ENCODE data around the gene REEP3.

The REEP3 gene

DNA sequence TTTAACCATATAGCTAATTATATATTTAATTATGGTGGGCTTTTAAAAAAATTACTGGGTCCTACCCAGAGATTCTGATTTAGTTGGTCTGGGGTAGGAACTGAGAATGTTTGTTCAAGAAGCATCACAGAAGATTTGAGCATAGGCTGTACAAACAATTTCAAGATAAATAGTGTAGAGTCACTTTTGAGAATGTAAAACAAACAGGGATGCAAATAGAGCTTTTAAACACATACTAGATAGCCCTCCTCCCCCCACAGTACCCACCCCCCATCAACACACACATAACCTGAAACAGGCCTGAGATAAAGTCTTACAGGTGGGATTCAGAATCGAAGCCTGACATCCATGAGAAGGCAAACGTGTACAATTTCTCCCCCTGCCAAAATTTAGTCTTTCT is 15.6 kb upstream of the REEP3 start:
- DNase-seq (ENCODE audit: insufficient read length, low spot score) = no peak
- no peak for FAIRE-seq

DNA sequence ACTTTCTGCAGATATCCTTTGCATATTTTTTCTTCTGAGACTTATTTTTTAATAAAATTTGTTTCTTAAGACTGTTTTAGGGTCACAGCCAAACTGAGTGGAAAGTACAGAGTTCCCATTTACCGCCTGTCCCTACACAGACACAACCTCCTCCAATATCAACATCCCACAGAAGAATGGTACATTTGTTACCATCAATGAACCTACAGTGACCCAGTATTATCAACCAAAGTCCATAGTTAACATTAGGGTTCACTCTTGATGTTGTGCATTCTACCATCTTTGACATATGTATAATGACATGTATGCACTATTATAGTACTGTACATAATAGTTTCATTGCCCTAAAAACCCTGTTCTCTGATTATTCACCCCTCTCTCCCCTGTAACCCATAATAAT is 14.6 kb upstream of the REEP3 start:
- DNase-seq (ENCODE audit: insufficient read length, low spot score) = no peak

DNA sequence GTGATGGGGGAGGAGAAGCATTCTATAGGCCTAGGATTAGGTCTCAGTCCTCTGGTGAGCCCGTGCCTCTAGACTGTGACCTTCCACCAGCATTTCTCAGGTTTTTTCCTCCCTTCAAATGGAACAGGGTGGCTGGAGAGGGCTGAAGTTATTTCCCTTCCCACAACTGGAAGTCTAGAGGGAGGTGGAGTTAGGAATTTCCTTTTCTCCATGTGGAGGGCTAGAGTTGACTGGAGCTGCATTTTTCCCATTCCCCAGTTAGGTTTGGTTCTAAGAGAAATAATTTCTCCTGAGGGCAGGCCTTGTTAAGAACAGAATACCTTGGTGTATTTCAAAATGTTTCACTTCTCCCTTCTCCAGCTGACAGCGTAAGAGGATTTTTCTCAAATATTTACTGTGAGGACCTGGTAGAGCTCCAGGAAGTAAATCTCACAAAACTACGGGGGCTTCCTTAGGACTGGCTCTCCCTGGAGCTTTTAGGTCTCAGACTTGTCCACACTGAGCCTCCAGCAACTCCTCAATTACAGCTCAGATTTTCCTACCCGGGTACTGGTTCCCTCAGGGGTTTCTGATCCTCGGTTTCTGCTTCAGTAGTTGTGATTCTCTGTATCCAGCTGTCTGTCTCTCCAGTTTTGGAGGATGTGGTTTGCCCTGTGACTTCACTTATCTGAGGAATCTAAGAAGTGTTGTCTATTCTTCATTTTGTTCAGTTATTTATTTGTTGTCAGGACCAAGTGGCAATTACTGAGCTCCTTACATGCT is 6.0 kb upstream of the REEP3 start:
- DNase-seq (ENCODE audit: insufficient read length, low spot score) (peak; percentile 32), FAIRE-seq (no peak)

More for the DNA sequence above, 14.6 kb upstream of the REEP3 start:
- no peak for FAIRE-seq

DNA sequence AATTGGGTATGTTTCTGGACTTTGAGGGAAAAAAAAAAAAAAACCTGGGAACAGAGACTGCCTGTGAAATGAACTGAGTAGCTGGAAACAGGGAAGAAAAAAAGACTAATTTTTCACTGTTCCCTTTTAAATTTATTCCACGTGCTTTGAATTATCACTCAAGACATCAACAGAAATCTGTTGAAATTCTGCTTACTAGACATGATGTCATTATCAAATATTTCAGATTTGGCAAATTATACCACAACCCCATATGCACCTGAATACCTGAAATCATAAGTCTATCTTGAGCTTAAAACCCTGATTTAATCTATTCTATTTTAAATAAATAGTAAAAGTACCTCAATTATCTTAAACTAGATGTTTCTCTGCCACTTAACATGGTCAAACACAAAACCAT is 5.0 kb upstream of the REEP3 start:
- FAIRE-seq (no peak), DNase-seq (ENCODE audit: insufficient read length, low spot score) (no peak)

DNA sequence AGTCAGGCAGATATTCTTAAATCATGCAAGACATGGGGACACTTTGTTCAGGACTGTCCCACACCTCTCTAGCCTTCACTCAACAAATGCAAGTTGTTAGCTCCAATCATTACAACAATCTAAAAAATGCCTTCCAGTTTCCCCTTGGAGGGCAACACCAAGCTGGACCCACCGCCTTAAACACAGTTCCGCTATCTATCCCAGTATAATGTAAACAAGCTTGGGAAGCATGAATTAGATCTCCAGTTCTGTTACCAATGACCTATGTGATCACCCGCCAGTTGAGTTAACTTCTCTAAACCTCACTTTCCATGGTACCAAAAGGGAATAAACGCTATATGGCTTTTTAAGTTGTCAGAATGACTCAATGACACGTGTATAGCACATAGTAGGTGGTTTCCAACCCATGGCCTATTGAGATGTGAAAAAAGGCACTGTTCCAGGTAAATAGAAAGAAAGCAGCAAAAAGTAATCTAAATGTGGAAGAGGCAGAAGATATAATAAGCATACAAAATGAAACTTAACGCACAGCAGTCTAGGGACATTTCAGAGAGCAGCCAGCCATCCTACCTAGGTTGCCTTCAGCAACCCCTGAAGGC is 2.4 kb upstream of the REEP3 start:
- FAIRE-seq (no peak), DNase-seq (ENCODE audit: insufficient read length, low spot score) (no peak)

DNA sequence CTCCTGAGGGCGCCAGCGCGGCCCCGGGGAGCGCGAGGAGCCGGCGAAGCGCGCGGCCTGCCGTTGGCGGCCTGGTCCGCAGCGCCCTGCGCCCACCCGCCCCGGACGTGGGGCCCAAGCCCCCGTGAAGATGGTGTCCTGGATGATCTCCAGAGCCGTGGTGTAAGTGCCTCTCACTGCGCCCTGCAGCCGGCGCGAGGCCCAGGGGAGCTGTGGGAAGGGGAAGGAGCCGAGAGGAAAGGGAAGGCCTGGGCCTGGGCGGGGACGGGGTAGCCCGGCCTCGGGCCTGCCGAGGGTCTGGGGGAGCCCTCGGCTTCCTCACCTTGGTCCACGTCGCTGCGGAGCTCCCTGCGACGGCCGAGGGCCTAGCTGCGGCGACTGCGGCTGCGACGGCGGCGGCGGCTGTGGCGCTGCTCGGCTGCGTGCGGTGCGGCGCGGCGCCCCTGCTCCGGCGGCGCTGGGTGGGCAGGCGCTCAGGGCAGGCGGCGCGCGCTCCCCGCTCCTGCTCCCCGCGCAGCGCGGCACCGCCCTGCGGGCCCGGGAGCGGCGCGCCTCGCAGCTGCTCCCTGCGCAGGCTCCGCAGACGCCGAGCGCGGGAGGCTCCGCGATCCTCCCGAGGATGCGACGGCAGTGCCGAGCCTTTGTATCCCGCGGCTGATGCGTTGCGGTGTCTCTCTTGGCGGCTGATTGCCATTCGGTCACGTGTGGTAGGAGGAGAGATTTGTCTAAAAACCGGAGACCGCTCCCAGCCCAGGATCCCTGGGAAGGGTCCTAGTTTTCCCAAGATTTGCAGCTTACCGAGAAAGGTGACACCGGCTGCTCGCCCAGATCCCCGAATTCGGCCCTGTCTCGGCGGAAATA is 445 bp downstream of the REEP3 start:
- DNase-seq (ENCODE audit: insufficient read length, low spot score) (peak; percentile 48), FAIRE-seq (no peak)

DNA sequence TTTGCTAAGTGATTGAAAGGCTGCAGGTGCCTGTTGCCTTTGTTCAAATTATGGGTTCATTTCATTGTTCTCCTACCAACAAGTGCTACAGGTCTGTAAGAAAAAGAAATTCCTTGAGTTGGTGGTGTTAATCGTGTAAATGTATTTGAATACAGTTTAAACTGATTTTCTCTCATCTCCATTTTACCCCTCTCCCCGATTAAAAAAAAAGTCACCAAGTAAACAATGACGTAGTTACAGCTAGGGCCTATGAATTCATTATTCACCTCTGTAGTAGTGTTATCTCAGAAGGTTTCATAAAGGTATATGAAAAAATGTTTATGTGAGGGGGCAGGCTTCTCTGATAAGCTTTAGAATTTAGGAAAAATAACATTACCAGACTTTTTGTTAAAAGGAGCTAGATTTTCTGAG is 1.1 kb downstream of the REEP3 start:
- DNase-seq (ENCODE audit: insufficient read length, low spot score) = no peak
- no peak for FAIRE-seq

DNA sequence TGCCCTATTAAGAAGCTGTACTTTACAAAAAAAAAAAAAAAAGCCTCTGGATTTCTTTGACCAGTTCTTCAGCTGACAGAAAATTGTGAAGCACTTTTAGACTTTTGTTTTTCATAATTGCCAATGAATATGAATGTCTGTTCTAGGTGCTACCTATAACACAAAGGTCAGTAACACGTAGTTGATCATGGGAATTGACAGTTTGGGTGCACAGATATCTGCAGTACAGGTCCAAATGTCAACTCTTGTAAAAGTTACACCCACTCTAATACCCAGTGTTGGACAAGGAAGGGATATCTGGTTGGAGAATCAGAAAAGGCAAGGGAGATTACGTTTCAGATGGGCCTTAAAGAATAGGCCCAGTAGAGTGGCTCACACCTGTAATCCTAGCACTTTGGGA is 1.8 kb downstream of the REEP3 start:
- DNase-seq (ENCODE audit: insufficient read length, low spot score) (no peak), FAIRE-seq (no peak)

DNA sequence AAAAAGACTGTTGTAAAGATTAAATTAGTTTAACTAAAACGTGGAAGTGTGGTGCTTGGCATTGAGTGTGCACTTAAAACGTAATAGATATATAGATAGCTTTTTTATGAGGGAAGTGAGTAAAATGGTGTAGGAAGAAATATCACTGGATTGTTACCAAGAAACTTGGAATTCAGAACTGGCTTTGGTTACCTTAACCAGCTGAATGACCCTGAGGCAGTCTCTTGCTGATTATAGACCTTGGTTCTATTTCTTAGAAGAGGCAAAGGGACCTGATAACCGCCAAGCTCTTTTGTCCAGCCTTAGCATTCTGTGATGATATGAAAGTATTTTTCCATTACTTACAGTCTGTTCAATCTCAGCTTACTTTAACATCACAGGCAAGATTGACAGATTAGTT is 3.8 kb downstream of the REEP3 start:
- no peak for FAIRE-seq
- DNase-seq (ENCODE audit: insufficient read length, low spot score) = no peak

DNA sequence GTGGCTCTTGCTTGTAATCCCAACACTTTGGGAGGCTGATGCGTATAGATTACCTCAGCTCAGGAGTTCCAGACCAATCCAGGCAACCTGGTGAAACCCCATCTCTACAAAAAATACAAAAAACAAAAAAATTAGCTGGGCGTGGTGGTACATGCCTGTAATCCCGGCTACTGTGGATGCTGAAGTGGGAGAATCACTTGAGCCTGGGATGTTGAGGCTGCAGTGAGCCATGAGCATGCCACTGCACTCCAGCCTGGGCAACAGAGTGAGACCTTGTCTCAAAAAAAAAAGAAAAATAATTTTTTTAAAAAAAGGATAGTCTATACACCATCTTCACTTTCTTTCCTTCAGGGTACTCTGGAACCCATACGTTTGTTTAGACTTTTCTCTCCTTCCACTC is 6.2 kb downstream of the REEP3 start:
- no peak for DNase-seq (ENCODE audit: insufficient read length, low spot score)
- no peak for FAIRE-seq

DNA sequence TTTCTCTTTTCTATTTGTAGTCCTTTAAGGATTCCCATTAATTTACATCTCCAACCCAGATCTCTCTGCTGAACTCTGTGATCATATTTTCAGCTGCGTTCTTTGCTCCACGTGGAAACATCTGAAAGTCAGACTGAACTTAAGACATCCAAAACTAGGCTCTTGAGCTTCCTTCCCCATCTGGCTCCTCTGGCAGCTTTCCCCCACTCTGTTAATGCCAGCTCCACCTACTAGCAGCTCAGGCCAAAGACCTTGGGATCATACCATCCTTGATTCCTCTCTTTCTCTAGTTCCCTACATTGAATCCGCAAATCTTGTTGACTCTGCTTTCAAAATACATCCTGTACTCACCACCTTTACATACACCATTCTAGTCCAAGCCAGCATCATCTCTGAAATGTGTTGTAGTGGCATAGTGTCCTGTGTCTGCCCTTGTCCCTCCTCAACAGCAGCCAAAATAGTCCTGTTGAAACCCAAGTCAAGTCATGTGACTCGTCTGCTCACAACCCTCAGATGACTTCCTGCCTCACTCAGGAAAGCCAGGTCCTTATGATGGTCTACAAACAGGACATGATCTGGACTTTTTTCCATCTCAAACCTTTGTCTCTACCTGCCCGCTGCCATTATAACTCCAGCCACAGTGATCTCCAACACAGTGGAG is 7.0 kb downstream of the REEP3 start:
- FAIRE-seq (no peak), DNase-seq (ENCODE audit: insufficient read length, low spot score) (no peak)

DNA sequence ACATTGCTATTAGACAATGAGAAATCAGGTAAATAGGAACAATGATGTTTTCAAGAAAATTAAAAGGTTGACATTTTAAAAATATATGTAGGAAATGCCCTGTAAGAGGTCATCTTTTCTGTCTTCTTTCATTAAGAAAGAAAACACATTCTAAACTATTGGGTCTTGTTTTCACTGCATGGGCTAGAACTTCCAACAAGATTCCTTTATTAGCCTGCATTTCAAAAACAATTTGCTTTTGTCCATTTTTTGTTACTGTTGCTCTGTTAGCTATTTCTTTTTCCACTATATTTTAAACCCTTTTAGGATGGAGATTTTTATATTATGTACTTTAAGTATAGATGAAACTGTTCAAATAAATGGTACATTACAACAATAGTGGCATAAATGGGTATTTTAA is 9.2 kb downstream of the REEP3 start:
- FAIRE-seq = no peak
- no peak for DNase-seq (ENCODE audit: insufficient read length, low spot score)

DNA sequence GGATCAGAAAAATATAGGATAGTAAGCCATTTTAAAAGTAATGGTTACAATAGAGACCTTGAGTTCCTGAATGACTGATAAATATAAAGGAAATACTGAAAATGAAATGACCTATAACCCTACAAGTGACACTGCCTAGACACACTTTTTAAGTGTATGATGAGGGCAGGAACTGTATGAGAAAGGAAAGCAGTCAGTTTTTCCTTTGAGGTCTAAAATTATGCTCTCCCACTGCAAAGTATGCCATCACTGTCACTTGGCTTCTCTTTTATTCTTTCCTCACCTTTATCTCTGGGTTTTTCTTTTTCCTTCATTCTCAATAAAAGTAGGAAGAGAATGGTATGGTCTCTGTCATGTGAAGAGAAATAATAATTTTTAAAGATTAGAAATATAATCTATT is 13.5 kb downstream of the REEP3 start:
- DNase-seq (ENCODE audit: insufficient read length, low spot score) = no peak
- FAIRE-seq = no peak

DNA sequence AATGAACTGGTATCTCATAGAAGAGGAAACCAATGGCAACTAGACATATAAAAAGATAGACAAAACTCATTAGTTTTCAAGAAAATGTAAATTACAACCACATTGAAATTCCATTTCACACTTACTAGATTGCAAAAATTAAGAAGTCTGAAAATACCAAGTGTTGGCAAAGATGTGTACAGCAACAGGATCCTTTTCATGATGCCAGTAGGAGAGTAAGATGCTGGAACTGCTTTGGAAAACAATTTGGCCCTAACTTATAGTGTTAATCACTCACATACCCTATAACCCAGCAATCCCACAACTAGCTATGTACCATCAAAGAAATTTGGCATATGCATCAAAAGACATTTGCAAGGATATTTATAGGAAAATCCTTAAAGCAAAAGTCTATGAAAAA is 15.5 kb downstream of the REEP3 start:
- FAIRE-seq (no peak), DNase-seq (ENCODE audit: insufficient read length, low spot score) (no peak)

DNA sequence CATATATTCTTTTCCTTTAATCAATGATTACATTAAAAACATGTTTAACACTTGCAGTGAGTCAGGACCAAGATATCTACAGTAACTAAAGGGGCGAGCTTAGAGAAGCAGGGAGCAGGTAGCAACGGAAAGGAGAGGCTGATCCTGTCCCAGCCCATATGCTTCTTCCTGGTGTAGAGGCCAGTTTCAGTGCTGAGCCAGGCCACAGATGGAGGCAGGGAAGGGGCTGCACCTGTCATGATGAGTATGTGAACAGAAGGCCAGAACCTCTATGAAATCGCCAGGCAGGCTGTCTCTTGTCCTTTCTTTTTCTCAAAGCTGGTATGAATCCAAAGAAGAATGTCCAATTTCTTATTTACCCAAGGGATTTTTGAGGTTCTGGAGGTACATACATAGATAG is 16.3 kb downstream of the REEP3 start:
- DNase-seq (ENCODE audit: insufficient read length, low spot score) = no peak

DNA sequence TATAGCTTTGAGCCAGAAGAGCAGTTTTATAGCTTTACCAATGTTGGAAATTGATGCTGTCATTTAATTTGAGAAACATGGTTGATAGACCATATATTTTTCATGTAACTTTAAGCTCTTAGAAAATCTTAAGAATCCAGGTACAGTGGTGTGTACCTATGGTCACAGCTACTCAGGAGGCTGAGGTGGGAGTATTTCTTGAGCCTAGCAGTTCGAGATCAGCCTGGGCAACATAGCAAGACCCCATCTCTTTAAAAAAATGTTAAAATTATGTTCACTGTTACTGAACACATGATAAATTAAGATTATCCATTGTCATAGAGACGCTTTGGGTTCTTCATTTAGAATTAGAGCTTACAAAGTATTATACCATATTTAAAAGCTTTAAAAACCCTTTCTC is 18.2 kb downstream of the REEP3 start:
- FAIRE-seq (no peak), DNase-seq (ENCODE audit: insufficient read length, low spot score) (no peak)

More for the DNA sequence above, 16.3 kb downstream of the REEP3 start:
- FAIRE-seq = no peak

DNA sequence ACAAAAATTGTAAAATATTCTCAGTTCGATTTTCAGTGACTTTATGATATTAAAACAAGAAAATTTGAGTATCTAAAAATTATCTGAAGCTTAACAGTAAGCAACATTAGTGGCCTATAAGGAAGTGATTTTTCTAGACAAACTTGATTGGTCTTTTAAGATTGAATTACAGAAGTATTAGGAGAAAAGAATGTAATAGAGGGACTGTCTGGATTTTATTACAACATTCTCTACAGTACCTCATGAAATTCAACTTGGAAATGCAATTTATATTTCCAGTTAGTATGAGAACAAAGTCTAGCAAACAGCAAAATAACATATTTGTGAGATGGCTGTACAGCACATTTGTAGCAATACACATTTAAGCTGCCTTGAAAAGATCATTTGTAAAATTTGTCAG is 18.8 kb downstream of the REEP3 start:
- no peak for FAIRE-seq
- no peak for DNase-seq (ENCODE audit: insufficient read length, low spot score)

DNA sequence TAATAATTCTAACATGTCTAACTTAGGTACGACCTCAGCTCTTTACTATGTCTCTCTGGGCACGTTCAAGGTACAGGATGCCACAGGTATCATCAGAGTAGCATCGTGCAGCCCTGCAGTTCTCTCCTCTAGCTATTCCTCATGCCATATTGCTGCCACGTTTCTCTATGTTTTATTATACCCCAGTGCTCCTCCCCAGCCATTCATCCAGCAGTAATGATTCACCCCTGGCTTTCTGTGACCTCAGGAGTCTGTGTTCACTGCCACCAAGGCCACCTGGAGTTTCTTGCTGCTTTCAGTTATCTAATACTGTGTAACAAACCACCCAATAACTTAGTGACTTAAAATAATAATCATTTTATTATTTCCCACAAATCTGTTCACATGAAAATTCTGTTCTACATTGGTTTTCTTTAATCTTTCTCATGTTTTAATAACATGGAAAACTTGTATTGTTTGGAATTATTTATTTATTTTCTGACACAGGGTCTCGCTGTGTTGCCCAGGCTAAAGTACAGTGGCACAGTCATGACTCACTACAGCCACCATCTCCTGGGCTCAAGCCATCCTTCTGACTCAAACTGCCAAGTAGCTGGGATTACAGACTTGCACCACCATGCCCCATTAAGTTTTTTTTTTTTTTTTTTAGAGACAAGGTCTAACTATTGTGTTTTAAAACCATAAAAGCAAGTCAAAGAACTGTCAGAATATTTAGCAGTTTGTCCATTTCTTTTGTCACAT is 21.8 kb downstream of the REEP3 start:
- FAIRE-seq (no peak), DNase-seq (ENCODE audit: insufficient read length, low spot score) (no peak)

DNA sequence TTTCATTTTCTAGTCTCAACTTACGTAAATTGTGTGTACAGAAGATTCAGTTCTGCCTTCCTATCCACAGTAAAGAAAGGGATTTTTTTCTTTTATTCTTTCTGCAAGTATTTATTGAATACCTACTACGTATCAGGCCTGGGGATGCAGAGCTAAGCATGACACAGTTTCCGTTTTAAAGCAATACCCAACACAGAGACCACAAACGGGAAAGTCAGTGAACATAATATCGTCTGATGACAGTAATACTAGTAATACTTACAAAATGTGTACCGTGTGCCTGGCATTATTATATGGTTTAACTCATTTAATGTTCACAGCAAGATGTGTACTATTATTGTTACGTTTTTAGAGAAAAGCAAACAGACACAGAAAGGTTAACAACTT is 22.4 kb downstream of the REEP3 start:
- FAIRE-seq = no peak

DNA sequence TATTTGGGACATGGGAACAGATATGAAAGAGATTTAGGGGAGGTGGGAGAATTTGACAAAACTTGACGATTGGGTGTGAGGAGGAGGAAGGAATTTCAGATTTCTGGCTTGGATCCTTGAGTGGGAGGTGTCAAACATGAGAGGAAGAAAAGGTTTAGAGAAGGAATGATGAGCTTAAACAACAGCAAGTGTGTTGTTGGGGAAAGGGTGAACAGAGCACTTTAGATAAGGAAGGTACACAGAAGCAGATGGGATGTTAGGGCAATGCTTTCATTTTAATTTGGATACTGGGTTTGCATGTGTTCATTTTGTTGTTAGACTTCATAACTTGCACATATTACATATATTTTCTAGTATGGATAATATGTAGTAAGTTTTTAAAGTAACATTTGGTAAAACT is 23.2 kb downstream of the REEP3 start:
- FAIRE-seq (no peak), DNase-seq (ENCODE audit: insufficient read length, low spot score) (no peak)

More for the DNA sequence above, 22.4 kb downstream of the REEP3 start:
- DNase-seq (ENCODE audit: insufficient read length, low spot score) = no peak
